Amniotic stem cell (primary cell): ENCODE data around the gene CABP4.
"Not testable (repeated sequence)": the region's sequence is repeated elsewhere in the genome, so short reads cannot be mapped to it uniquely, and the experiment has no call there.

ENCODE experiments used
- DNase-seq: peaks from one replicate; lab custom pipeline; 2025; lab: John Stamatoyannopoulos, UW

The CABP4 gene

DNA sequence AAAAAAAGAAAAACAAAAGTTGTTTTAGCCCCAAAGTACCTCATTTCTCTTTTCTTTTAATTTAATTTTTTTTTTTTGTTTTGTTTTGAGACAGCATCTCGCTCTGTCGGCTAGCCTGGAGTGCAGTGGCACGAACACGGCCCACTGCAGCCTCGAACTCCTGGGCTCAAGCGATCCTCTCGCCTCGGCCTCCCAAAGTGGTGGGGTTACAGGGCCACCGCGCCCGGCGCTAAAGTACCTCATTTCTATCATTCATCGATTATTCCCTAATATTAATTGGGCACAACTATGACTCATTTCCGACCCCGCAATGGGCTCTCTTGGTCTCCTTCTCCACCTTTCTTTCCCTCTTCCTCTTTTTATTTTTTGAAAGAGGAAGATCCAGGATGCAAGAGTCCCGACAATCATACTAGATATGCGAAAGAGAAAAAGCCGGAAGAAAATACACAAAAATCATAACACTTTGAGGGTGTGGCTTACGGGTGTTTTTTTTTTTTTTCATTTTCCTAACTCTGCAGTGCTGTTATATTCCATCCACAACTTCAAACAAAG, 27.2 kb downstream of the CABP4 start:
- DNase-seq, result no peak

DNA sequence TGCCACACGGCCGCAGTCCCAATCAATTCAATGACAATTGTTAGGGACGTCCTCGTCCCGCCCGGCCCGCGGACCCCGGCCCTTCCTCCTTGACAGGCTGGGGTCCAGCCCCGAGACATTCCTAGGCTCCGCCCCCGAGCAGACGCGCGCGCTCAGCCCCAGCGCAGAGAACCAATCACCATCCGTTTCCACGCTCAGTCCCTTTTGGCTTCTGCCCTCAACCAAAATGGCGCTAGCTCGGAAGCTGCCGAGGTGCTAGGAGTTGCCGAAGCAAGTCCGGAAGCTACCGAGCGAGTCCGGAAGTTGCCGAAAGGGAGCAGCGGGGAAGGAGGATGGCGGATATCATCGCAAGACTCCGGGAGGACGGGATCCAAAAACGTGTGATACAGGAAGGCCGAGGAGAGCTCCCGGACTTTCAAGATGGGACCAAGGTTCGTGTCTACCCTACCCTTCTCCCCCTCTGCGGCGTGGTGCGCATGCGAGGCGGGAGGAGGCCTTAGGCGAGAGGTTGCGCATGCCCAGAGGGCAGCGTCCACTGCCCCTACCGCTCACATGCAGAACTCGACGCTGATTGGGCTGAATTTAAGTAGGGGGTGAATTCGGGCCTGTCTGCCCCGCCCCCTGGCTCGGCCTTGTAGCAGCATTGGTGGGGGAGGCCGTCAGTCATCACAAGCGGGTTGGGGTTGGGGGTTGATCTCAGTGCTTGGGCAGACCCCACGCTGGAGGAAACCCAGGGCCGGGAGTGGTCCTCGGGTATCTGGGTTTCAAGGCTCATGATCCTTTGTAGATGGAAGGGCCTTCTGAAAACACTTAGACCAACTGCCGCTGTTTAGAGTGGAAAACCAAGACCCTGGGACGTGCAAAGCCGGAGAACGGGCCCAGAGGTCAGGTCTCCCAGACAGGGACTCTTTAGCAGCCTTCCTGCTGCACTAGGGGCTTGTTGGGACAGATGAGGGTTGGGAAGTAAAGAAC, 28.0 kb downstream of the CABP4 start, which contains the start of gene AIP:
AIP (plus strand) TSS at position 200 of the 972 bp plus-strand sequence; CDS start at position 333, 133 bp downstream.
- DNase-seq, result peak; percentile 96

DNA sequence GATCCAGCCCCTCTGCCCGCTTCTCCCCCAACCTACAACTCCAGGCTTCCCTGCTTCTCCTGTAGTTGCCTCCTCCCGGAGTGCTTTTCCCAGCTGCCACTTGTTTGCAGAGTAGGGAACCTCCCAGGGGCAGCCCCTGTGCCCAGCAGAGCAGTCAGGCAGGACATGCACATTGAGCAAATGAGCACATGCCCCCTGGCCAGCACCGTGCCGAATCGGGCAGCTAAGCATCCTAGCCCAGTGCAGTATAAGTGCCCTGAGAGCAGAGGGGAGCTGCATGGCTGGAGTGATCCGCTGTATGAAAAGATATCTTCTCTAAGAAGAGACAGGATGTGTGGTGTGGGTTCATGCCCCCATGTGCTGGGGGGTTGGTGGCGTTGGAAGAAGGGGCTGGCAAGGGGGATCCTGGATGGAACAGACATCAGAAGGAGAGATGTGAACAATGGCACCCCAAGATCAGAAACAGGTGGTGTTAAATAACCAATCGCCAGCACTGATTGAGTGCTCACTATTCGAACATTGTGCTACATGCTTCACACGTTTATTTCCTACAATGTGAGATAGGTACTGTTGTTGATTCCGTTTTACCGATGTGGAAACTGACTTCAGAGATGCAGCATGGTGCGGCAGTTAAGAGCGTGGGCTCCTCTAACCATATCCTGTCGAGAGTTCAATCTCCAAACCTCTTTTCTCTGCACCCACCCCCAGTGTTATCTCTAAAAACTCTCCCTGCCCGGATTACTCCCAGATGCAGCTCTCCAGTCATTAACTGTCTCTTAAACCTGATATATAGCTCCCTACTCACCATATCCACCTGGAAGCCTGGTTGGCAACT, 28.9 kb downstream of the CABP4 start:
- DNase-seq, result no peak

DNA sequence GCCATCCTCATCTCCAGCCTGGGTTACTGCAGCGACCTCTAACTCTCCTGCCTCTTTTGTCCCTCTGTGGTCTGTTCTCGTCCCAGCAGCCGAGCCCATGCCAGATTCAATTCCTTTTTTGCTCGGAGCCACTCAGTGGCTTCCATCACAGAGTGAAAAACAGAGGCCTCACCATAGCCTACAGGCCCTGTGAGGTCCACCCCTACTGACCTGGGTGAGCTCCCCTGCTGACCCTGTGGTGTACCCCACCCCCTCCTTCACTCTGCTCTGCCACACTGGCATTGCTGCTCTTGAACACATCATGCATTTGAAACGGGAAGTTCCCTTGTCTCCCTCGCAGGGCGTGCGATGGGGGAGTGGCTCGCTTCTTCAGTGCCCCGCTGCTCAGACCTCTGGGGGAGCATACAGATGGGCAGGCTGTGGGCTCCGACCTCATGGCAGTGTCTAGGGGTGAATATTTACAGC, 29.7 kb downstream of the CABP4 start:
- DNase-seq, result no peak

DNA sequence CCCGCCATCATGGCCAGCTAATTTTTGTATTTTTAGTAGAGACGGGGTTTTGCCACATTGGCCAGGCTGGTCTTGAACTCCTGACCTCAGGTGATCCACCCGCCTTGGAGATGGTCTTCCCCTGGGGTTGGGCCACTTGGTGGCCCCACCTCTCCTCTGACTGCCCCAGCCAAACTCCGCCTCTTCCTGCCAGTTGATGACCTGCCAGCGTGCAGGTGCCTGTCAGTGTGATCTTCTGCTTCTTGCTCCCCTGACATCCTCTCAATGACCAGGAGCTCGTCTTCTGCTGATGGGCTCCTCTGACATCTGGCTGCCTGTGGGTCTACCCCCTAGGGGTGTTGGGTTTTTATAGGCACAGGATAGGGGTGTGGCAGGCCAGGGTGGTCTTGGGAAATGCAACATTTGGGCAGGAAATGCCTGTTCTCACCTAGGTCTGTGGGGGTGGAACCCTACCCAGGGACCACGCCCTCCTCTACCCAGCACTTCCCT, 30.8 kb downstream of the CABP4 start:
- not testable (repeated sequence) for DNase-seq

DNA sequence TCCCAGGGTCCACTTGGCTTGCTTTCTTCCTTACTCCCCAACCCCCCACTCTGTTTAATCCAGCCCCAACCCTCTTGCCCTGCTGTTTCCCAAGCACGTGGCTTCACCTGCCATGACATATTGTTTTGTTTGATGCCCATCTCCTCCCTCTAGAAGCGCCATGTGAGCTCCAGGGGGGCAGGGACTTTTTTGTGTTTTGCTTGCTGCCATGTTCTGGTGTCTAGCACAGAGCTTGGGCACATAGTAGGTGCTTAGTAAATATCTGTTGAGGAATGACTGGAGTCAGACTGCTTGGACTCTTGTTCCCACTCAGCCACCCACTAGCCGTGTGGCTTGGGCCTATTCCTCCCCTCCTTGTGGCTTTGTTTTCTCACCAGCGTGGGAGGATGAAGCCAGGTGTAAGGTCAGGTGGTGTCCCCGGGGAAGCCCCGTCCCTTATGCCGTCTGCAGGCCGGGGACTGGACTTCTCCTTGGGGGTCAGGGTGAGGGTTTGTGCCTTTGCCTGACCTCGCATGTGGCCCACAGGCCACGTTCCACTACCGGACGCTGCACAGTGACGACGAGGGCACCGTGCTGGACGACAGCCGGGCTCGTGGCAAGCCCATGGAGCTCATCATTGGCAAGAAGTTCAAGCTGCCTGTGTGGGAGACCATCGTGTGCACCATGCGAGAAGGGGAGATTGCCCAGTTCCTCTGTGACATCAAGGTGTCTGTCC, 31.5 kb downstream of the CABP4 start:
- no peak for DNase-seq

DNA sequence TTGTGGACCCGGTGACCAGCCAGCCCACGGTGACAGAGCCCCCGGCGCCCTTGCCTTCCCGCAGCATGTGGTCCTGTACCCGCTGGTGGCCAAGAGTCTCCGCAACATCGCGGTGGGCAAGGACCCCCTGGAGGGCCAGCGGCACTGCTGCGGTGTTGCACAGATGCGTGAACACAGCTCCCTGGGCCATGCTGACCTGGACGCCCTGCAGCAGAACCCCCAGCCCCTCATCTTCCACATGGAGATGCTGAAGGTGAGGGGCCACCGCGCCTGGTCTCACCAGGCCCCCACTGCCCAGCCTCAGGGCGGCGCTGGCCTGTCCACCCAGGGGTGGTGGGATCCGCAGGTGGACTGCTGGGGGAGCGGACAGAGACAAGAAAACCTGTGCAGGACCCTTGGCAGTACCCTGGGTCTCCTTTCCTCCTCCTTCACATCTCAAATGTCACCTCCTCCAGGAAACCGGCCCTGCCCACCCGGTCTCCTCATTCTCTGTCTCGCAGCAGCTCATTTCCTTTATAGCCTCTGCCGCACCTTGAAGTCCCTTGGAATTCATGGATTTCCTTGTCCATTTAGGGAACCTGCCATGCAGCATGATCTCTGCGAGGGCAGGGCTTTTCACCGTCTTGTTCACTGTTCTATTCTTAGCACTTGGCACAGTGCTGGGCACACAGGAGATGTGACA, 34.2 kb downstream of the CABP4 start:
- DNase-seq, result no peak

DNA sequence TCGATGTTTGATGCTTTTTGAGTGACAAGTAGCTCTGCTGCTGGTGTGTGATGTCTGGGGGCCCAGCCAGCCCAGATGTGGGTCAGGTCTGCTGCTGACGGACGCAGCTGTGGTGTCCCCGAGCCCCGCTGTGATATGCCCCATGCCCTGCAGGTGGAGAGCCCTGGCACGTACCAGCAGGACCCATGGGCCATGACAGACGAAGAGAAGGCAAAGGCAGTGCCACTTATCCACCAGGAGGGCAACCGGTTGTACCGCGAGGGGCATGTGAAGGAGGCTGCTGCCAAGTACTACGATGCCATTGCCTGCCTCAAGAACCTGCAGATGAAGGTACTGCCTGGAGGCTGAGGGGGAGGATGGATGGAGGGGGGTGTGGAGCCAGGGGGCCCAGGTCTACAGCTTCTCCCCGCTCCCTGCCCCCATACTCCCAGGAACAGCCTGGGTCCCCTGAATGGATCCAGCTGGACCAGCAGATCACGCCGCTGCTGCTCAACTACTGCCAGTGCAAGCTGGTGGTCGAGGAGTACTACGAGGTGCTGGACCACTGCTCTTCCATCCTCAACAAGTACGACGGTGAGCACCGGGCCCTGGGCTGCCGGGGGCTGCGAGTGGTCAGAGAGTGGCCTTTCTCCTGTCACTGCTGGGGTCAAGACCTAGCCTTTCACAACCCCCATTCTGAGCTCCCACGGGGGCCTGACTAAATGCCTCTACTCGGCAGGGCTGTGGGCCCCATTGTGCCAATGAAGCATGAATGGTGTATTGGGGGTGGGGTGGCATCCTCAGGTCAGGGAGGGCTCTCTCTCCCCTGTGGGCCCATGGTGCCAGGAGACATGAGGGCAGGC, 35.0 kb downstream of the CABP4 start:
- no peak for DNase-seq

DNA sequence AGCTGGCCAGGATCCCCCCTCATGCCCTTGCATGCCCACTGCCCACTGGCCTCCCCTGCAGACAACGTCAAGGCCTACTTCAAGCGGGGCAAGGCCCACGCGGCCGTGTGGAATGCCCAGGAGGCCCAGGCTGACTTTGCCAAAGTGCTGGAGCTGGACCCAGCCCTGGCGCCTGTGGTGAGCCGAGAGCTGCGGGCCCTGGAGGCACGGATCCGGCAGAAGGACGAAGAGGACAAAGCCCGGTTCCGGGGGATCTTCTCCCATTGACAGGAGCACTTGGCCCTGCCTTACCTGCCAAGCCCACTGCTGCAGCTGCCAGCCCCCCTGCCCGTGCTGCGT, 35.5 kb downstream of the CABP4 start:
- DNase-seq, result no peak

DNA sequence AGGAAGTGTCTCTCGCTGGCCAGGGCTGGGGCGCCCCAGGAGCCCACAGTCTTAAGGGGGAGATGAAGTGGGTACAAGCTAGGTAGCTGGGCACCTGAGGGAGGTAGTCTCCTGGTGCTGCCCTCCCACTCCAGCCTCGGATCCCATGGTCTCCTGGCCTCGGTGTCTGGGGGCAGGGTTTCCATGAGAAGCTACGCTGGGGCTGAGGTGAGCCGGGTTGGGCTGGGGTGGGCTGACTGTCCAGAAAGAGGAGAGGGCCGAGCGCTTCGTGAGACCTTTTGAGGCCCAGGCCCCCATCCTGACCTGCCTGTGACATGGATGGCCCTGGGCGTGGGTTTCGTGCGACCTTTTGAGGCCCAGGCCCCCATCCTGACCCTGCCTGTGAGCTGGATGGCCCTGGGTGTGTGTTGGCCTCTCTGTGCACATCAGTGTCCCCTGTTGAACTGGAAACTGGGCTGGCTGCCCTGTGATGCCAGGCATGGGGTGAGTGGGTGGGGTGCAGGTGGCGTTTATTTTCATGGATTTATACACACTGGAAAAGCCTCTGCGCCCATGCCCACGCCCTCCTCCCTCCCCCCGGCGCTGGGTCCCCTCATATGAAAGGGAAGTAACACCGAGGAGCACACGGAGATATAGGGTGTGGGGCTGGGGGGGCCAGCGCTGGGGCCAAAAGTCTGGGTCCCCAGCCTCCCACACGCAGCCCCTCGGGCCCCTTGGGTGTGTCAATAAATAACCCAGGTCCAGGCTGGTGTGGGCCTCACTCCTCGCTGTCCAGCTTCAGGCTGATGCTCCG, 36.3 kb downstream of the CABP4 start:
- no peak for DNase-seq

DNA sequence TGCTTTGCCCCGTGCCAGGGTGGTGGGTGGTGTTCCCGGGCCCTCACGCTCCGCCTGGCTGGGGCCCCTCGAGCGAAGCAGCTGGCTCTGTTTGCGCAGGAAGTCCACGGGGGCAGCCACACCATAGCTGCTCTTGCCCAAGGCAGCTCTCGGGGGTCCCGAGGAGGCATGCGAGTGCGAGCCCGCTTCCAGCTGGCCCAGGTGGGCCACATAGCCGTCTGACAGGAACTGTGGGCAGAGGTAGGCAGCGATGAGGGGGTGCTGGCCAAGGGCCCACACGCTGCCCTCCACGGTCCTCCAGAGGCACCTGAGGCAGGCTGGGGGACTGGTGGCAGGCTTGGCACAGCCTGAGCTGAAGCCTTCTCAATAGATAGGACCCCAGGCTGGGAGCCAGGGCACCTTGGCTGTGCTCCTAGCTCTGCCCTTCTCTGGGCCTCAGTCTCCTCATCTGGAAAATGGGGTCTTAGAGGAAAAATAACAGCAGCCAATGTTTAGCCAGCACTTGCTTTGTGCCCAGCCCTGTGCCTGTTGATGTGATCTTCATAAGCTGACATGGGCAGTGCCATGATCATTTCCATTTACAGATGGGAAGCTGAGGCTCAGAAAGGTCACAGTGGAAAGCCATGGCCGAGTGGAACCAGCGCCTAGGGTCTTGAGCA, 37.0 kb downstream of the CABP4 start:
- no peak for DNase-seq

DNA sequence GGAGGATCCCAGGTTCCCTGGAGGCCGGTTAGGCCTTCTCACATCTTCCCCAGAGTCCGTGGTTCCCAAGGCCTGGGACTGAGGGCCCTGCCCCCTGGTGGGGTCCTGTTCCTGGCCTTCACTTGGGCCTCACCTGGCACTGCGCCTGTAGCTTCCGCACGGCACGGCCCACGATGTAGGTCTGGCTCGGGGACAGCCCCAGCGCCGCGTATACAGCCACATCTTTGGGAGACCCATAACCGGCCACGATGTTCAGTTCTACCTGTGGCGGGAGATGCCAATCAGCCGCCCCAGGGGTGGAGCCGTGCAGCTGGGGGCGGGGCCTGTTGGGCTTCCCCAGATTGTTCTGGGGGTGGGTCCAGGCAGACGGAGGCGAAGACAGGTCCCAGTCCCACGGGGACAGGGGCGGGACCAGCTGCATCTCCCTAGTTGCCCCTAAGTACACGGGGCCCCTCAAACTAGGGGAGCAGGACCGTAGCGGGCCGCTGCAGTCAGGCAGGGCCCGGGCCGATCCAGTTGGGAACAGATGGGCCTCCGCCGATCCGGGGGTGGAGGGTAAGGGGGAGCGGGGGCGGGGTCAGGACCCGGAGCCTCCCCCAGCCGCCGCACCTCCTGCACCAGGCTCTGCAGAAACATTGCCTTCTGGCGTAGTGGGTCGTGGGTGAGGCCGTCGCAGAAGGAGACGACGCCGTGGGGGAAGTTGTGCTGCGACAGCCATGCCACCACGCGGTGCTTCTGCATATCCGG, 37.8 kb downstream of the CABP4 start:
- DNase-seq, result no peak

DNA sequence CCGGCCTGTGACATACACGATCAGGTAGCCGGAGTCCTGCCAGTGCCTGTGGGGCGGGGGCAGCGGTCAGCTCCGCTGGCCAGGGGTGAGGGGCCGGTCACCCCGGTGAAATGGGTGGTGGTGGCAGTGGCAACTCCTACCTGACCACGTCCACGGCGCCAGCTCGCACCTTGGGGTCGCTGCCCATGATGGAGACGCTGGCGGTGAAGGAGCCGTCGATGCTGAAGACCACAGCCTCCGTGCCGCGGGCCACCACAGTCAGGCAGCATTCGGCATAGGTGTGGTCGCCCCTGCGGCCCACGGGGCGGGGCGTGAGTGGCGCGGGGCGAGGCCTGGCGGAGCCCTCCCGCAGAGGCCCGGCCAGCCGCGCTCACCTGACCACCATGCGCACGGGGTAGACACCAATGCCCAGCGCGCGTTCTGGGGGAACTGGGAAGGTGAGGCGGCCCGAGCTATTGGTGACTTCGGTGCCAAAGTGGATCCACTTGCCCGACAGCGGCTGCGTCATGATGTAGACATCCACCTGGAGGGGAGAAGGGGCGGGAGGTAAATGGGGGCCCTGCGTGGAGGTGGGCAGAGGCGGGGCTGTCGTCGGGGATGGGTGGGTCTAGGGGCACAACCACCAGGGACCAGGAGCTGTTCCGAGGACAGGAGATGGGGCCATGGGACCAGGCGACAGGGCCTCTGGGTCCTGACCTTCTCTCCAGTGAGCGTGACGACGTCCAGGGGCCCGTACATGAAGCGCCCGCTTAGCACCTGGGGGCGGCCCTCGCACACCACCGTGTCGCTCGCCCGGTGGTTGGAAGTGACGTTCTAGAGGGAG, 38.6 kb downstream of the CABP4 start:
- DNase-seq, result no peak

DNA sequence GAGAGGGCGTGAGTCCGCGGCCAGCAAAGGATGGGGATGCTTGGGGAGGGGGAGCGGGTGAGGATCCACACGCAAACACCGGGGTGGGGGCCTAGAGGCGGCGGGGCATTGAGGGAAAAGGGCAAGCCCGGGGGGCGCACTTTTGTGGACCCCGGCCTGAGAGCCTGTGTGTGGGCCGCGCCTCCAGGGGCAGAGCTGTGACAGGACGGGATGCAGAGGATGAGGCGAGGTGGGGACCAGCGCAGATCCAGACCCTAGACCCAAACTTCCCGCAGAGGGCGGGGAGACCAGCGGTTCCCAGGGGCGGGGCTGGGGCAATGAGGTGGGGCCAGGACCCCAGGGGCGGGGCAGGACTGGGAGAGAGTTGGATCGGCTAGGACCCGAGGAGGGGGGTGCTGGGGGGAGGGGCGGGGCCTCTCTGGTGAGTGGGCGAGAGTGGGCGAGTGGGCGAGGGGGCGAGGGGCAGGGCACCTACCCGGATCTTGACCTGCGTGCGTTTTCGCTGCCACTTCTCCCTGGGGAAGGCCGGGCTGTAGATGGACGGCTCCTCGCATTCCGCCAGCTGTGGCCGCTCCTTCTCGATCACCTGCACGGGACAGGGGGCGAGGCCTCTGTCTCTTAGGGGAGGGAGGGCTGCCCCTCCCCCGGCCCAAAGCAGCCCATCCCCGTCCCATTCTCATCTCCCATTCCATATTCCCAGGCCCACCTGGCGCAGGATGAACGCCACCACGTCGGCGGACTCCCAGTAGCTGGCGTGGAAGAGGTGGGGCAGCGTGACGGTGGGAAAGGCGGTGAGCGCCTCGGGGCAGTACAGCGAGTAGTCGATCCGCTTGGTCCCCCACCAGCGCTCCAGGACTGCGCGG, 39.4 kb downstream of the CABP4 start:
- DNase-seq, result no peak

DNA sequence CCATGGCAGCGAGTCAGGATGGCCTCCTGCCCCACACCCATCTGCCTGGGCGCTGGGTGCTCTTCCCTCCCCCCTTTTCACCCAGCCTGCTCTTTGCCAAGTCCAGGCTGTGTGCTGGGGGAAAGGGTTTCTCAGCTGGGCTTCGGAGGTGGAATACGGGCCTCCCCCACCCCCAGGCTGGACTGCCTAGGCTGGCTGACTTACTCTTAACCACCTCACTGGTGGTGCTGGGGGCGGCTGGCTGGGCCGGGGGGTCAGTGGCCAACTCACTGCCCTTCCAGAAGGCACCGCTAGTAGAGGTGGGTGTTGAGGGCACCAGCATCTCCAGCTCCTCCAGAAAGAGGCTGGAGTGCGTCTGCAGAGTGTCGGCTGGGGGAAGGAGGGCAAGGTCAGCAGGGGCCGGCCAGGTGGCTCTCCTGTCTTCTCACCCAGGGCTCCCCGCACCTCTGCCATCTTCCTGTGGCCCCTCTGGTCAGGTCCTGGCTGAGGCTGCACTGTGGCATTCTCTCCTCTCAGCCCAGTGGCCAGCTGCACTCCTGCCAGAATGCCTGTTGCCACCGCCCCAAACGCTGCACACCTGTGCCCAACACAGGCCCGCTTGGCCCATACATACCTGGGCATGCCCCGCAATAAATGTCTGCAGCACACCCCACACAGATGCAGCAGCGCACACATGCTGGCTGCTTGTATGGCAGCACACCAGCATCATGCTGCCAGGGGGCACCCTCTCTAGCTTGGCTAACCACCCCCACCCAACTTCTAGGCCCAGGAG, 40.3 kb downstream of the CABP4 start:
- DNase-seq, result no peak
